Activated naive CD4-positive, alpha-beta T cell treated with anti-CD3 and anti-CD28 coated beads for 36 hours (primary cell): ENCODE results near the gene POLA1. TPM values are rescaled to one million over a fixed set of nuclear protein-coding genes. Genes with fewer than 3 reads are reported as not detected.
"Not testable (repeated sequence)": the region's sequence is repeated elsewhere in the genome, so short reads cannot be mapped to it uniquely, and the experiment has no call there.

Experiments used
- CTCF ChIA-PET: fragments of 350-600 bp; sonication (Branson Sonifier 250); formaldehyde crosslinking; loops from one replicate; lab custom pipeline; 2021; ENCODE audit warnings: antibody characterized with exemption; lab: Charles Lee
- DNase-seq: peaks from one replicate; pipeline ENCODE4 v3.0.0-alpha.2; 2020
- H3K27ac Mint-ChIP-seq: one replicate; pipeline ENCODE4 v1.8.0; 2021; ENCODE audit warnings: mild to moderate bottlenecking, mixed read lengths
- H3K27me3 Mint-ChIP-seq: one replicate; pipeline ENCODE4 v1.8.0; 2021; ENCODE audit warnings: low read depth, mixed read lengths
- H3K36me3 Mint-ChIP-seq: one replicate; pipeline ENCODE4 v1.8.0; 2021; ENCODE audit warnings: low read depth, mixed read lengths
- H3K4me1 Mint-ChIP-seq: one replicate; pipeline ENCODE4 v1.8.0; 2021; ENCODE audit warnings: low read depth, mixed read lengths
- H3K4me3 Mint-ChIP-seq: one replicate; pipeline ENCODE4 v1.8.0; 2021; ENCODE audit warnings: mild to moderate bottlenecking, moderate library complexity, mixed read lengths
- H3K9me3 Mint-ChIP-seq: one replicate; pipeline ENCODE4 v1.8.0; 2021; ENCODE audit warnings: mixed read lengths
- intact Hi-C: fragments of 100-400 bp; cut with micrococcal nuclease; formaldehyde crosslinking; loops from one replicate; pipeline ENCODE4 v1.15.1; 2023
- total RNA-seq, 2 experiments: library from RNA; stranded (reverse); gene quantifications; one replicate each; pipeline ENCODE4 v1.2.3, GENCODE V29; 2021

The POLA1 gene
- total RNA-seq, 2 experiments from 2014 or later = 38.2 to 38.7 TPM

- no peaks in the 10 kb centered on the region for H3K9me3 Mint-ChIP-seq
- H3K4me3 Mint-ChIP-seq = no peak overlapping the region
- no peak overlapping the region for H3K27ac Mint-ChIP-seq
- intact Hi-C loops = no loop called here
- peaks cover 20% of the 10 kb centered on the region for H3K36me3 Mint-ChIP-seq
- no peaks in the 10 kb centered on the region for H3K4me1 Mint-ChIP-seq
- CTCF ChIA-PET = no interaction called here
- H3K27me3 Mint-ChIP-seq = no peaks in the 10 kb centered on the region
- DNase-seq = no peak
Observed at GRCh38 chrX:24860140-24860539, 166.4 kb downstream of the POLA1 start.

DNA sequence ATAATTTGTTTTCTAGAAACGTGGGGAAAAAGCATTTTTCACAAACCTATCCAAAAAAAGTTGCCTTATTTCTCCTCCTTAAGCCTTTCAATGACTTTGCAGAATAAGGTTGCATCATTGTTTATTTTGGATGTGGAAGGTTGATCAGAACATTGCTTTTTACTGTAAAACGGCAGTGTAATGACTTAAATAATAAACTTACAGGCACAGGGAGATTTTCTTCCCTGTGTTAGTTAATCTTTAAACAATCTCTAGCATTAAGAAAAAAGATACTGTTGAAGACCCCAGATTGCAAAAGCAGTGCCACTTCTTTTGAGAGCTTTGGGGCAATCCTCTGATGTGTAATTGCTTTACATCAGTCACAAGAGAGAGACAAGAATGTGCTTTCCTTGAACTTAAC lies 168.6 kb downstream of the POLA1 start:
- CTCF ChIA-PET = interaction anchor here (0.9 kb wide), 1 partner anchor 23 kb away, joined by 3 read pairs; no protein-coding TSS in a partner anchor
- H3K27ac Mint-ChIP-seq = no peak overlapping the region

GRCh38 chrX:24863779-24864178 lies 170.1 kb downstream of the POLA1 start:
- CTCF ChIA-PET, intact Hi-C loops: not testable (repeated sequence)
- H3K36me3 Mint-ChIP-seq = peaks cover 20% of the 10 kb centered on the region

More for the DNA sequence above, 168.6 kb downstream of the POLA1 start:
- H3K27me3 Mint-ChIP-seq = no peaks in the 10 kb centered on the region
- peaks cover 16% of the 10 kb centered on the region for H3K36me3 Mint-ChIP-seq
- no peaks in the 10 kb centered on the region for H3K9me3 Mint-ChIP-seq
- no peak for DNase-seq
- intact Hi-C loops = no loop called here
- no peak overlapping the region for H3K4me3 Mint-ChIP-seq
- no peaks in the 10 kb centered on the region for H3K4me1 Mint-ChIP-seq

GRCh38 chrX:24870143-24870542 lies 176.4 kb downstream of the POLA1 start:
- H3K4me3 Mint-ChIP-seq = no peak overlapping the region
- H3K9me3 Mint-ChIP-seq = no peaks in the 10 kb centered on the region
- no peaks in the 10 kb centered on the region for H3K27me3 Mint-ChIP-seq
- no peak overlapping the region for H3K27ac Mint-ChIP-seq
- DNase-seq = no peak
- H3K4me1 Mint-ChIP-seq = no peaks in the 10 kb centered on the region
- intact Hi-C loops = no loop called here
- peaks cover 8% of the 10 kb centered on the region for H3K36me3 Mint-ChIP-seq
- CTCF ChIA-PET = no interaction called here

More at GRCh38 chrX:24863779-24864178, 170.1 kb downstream of the POLA1 start:
- not testable (repeated sequence) for H3K9me3 Mint-ChIP-seq, H3K27ac Mint-ChIP-seq, H3K4me1 Mint-ChIP-seq, H3K4me3 Mint-ChIP-seq, H3K27me3 Mint-ChIP-seq, DNase-seq

GRCh38 chrX:24874604-24875247 lies 181.0 kb downstream of the POLA1 start:
- CTCF ChIA-PET = no interaction called here
- no peaks in the 10 kb centered on the region for H3K9me3 Mint-ChIP-seq
- intact Hi-C loops = no loop called here

GRCh38 chrX:24876530-24877287 lies 183.0 kb downstream of the POLA1 start:
- DNase-seq = no peak
- CTCF ChIA-PET = interaction anchor here (1.1 kb wide), 1 partner anchor 38 kb away, joined by 3 read pairs; no protein-coding TSS in a partner anchor
- no peak overlapping the region for H3K4me3 Mint-ChIP-seq
- H3K27ac Mint-ChIP-seq = no peak overlapping the region
- no peaks in the 10 kb centered on the region for H3K27me3 Mint-ChIP-seq
- H3K4me1 Mint-ChIP-seq = no peaks in the 10 kb centered on the region
- H3K9me3 Mint-ChIP-seq = no peaks in the 10 kb centered on the region
- intact Hi-C loops = no loop called here
- peaks cover 5% of the 10 kb centered on the region for H3K36me3 Mint-ChIP-seq

More at GRCh38 chrX:24874604-24875247, 181.0 kb downstream of the POLA1 start:
- no peak overlapping the region for H3K4me3 Mint-ChIP-seq
- H3K27ac Mint-ChIP-seq = no peak overlapping the region
- no peak for DNase-seq
- H3K4me1 Mint-ChIP-seq = no peaks in the 10 kb centered on the region
- peaks cover 2% of the 10 kb centered on the region for H3K36me3 Mint-ChIP-seq
- H3K27me3 Mint-ChIP-seq = no peaks in the 10 kb centered on the region

DNA sequence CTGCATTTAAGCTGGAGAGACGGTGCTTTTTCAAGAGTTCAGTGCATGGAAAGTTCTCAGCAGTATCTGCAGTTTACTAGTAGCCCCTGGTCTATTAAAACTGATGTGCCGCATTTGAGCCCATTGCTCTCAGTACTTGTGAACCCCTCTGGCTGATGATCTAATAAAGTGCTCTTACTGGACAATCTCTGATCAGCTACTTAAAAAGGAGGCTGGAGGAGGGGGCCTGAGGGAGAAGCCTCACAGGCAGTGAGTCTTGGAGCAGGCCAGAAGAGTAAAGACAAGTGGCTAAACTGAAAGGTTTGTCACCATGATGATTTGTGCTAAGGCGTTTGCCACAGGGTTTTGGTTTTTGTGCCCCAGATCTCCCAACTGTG lies 183.6 kb downstream of the POLA1 start:
- Mint-ChIP-seq H3K4me1 (no peaks in the 10 kb centered on the region), H3K4me3 (no peak overlapping the region), H3K9me3 (no peaks in the 10 kb centered on the region), H3K27ac (no peak overlapping the region), H3K27me3 (no peaks in the 10 kb centered on the region), H3K36me3 (peaks cover 8% of the 10 kb centered on the region)
- DNase-seq = no peak
- CTCF ChIA-PET = no interaction called here
- intact Hi-C loops = no loop called here

- H3K27me3 Mint-ChIP-seq = no peaks in the 10 kb centered on the region
- H3K4me1 Mint-ChIP-seq = no peaks in the 10 kb centered on the region
- CTCF ChIA-PET = no interaction called here
- DNase-seq = no peak
- peaks cover 8% of the 10 kb centered on the region for H3K36me3 Mint-ChIP-seq
- H3K4me3 Mint-ChIP-seq = no peak overlapping the region
- H3K27ac Mint-ChIP-seq = no peak overlapping the region
- no peaks in the 10 kb centered on the region for H3K9me3 Mint-ChIP-seq
- intact Hi-C loops = no loop called here
Observed at GRCh38 chrX:24877854-24878650, 184.3 kb downstream of the POLA1 start.

DNA sequence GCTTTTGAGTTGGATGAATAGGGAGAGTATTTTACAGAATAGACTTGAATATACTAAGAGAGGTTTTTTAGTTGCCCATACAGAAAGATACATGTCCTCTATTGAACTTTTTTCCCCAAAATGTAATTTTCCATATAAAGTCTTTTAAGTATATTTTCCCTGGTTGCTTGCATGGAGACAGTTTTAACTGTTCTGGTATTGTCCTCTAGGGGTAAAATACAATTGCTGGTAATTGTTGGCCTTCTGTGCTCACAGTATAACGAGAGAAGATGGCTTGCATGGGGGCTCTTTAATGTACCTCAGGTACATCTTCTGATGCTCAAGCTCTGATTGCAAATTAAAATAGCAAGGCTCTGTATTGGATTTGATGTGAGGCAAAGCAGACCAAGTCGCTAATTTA lies 186.0 kb downstream of the POLA1 start:
- CTCF ChIA-PET = no interaction called here
- H3K27me3 Mint-ChIP-seq = no peaks in the 10 kb centered on the region
- peaks cover 8% of the 10 kb centered on the region for H3K36me3 Mint-ChIP-seq
- intact Hi-C loops = no loop called here
- no peaks in the 10 kb centered on the region for H3K4me1 Mint-ChIP-seq
- H3K9me3 Mint-ChIP-seq = no peaks in the 10 kb centered on the region
- no peak overlapping the region for H3K27ac Mint-ChIP-seq
- no peak overlapping the region for H3K4me3 Mint-ChIP-seq
- DNase-seq = no peak

DNA sequence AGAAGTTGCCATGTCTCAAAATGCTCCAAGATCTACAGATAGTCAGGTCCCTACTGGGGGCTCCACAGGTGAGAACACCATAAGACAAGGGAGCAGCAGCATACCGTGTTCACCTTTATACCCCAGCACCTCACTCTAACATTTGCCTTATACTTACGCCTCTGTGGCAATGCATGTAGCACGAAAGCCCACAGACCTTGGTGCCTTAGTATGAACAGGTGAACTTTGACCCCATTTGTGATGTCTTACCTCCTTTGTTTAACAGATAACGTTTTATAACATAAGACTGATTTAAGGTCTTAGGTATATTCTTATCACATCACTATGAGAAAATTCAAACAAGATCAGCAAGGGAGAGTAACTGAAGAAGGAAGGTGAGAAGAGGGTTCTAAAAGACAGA lies 193.2 kb downstream of the POLA1 start:
- no peak for DNase-seq
- Mint-ChIP-seq H3K9me3 (no peaks in the 10 kb centered on the region), H3K27ac (no peak overlapping the region), H3K36me3 (peaks cover 20% of the 10 kb centered on the region), H3K27me3 (no peaks in the 10 kb centered on the region), H3K4me3 (no peak overlapping the region), H3K4me1 (peaks cover 3% of the 10 kb centered on the region)
- CTCF ChIA-PET = no interaction called here
- intact Hi-C loops = no loop called here

DNA sequence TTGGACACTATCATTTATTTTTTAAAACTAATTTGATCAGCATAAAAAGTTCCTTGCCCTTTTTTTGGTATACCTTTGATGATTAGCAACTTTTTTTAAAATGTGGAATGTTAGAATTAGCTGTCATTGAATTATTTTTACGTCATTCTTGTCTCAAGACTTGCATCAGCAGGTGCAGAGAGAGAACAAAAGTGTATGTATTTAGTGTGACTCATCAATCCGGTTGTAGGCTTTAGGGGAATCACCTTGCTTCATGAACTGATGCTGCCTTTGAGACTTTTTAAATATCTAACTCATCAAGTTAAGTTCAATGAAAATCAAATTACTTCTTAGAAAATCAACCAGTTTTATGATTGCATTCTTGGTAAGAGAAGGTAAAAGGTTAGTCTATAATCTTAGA lies 197.0 kb downstream of the POLA1 start:
- intact Hi-C loops = no loop called here

DNA sequence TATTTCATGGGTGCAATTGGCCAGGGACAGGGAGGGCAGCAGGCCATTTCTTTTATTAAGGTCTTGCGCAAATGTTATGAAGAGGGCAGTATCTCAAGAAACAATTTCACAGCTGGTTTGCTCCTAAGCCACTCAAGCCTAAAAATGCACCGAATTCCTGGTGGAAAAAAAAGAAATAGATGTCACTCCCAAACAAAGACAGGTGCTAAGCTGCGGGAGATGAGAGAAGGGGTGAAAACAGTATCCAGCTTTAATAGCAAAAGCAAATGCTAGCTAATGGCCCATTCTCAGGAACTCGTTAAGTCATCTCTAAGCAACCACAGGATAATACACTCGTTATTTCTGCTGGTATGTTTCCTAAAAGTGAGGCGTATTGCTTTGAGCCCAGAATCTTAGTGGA lies 205.7 kb downstream of the POLA1 start:
- CTCF ChIA-PET = no interaction called here
- no peak for DNase-seq
- Mint-ChIP-seq H3K4me1 (peaks cover 3% of the 10 kb centered on the region), H3K9me3 (no peaks in the 10 kb centered on the region), H3K27me3 (no peaks in the 10 kb centered on the region), H3K27ac (no peak overlapping the region), H3K36me3 (peaks cover 28% of the 10 kb centered on the region), H3K4me3 (no peak overlapping the region)
- intact Hi-C loops = no loop called here

More for the DNA sequence above, 197.0 kb downstream of the POLA1 start:
- DNase-seq = no peak
- Mint-ChIP-seq H3K27ac (no peak overlapping the region), H3K4me1 (peaks cover 6% of the 10 kb centered on the region), H3K4me3 (no peak overlapping the region), H3K9me3 (no peaks in the 10 kb centered on the region), H3K27me3 (no peaks in the 10 kb centered on the region), H3K36me3 (peaks cover 33% of the 10 kb centered on the region)
- CTCF ChIA-PET = no interaction called here
